Retinal pigment epithelial cell (primary cell): ENCODE data around the gene KLHL1.

ENCODE experiments used
- DNase-seq: peaks from one replicate; pipeline ENCODE4 v3.0.0-alpha.2; 2010; ENCODE audit warnings: low read depth
- H3K4me3 ChIP-seq: 2 replicates; pipeline ENCODE4 v1.5.1; 2011; ENCODE audit warnings: mild to moderate bottlenecking, low read length, control low read depth, moderate library complexity
- CTCF ChIP-seq: conservative IDR thresholded peaks from 2 replicates; pipeline ENCODE4 v1.5.1; 2011; ENCODE audit warnings: low read depth, low read length, control low read depth, inconsistent platforms

Gene KLHL1

GRCh38 chr13:69959046-69959445 is 149.2 kb downstream of the KLHL1 start:
- no peak for TF ChIP-seq CTCF
- DNase-seq, result no peak
- H3K4me3 ChIP-seq, result no peak overlapping the region

- TF ChIP-seq CTCF, result no peak
- no peak overlapping the region for H3K4me3 ChIP-seq
- no peak for DNase-seq
These were observed 151.4 kb downstream of the KLHL1 start for GRCh38 chr13:69956839-69957238.

GRCh38 chr13:69956349-69956748 is 151.9 kb downstream of the KLHL1 start:
- no peak for TF ChIP-seq CTCF
- no peak for DNase-seq
- H3K4me3 ChIP-seq, result no peak overlapping the region

- TF ChIP-seq CTCF, result no peak
- no peak overlapping the region for H3K4me3 ChIP-seq
- no peak for DNase-seq
These were observed 153.0 kb downstream of the KLHL1 start for GRCh38 chr13:69955271-69955670.

GRCh38 chr13:69951412-69951811 is 156.8 kb downstream of the KLHL1 start:
- no peak for TF ChIP-seq CTCF
- DNase-seq, result no peak
- no peak overlapping the region for H3K4me3 ChIP-seq

- TF ChIP-seq CTCF, result no peak
- H3K4me3 ChIP-seq, result no peak overlapping the region
- DNase-seq, result no peak
These were observed 158.1 kb downstream of the KLHL1 start for GRCh38 chr13:69950160-69950559.

GRCh38 chr13:69948016-69948415 is 160.2 kb downstream of the KLHL1 start:
- no peak for TF ChIP-seq CTCF
- no peak overlapping the region for H3K4me3 ChIP-seq
- DNase-seq, result no peak
